Measurements from ENCODE around the gene CGB2.

DNA sequence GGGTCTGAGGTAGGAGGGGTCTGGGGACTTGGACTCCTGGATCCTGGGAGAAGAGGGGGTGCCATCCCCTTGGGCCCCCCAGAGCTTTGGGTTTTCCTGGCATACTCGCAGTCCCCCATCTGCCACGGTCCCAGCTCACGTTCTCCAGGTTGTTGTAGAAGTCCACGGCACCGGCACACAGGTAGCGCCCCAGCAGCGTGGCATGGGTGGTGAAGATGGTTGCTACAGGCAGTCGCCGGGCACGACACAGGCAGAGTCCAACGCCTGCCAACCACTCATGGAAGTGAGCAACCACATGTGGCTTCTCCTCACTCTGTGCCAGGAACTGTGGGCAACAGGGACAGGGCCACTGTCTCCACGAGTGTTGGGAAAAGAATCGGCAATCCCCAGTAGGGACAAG, 46.0 kb upstream of the CGB2 start:
- TF ChIP-seq GATA2 (IDR thresholded peaks at IDR 0.05; ENCODE audit: low read depth, low read length) (no peak), GATA3 (IDR thresholded peaks at IDR 0.05; ENCODE audit: low read depth, low read length) (no peak)

Data from SH-SY5Y (cell line).